ENCODE results near the gene ADGRF4.
"Not testable (repeated sequence)": the region's sequence is repeated elsewhere in the genome, so short reads cannot be mapped to it uniquely, and the experiment has no call there.

- TF ChIP-seq EZH2 (optimal IDR thresholded peaks at IDR 0.05; ENCODE audit: low read depth, low read length); CTCF (IDR thresholded peaks at IDR 0.05; ENCODE audit: low read length); EZH2phosphoT487 (IDR thresholded peaks at IDR 0.05; ENCODE audit: low read length): not testable (repeated sequence)
Observed at GRCh38 chr6:47745269-47745668, 46.9 kb downstream of the ADGRF4 start.
